COLO829 (cell line): ENCODE measurements around the gene TNFAIP8.

Experiments used
- DNase-seq: peaks from one replicate; pipeline ENCODE4 v3.0.0; 2012; ENCODE audit warnings: low spot score

Gene TNFAIP8

DNA sequence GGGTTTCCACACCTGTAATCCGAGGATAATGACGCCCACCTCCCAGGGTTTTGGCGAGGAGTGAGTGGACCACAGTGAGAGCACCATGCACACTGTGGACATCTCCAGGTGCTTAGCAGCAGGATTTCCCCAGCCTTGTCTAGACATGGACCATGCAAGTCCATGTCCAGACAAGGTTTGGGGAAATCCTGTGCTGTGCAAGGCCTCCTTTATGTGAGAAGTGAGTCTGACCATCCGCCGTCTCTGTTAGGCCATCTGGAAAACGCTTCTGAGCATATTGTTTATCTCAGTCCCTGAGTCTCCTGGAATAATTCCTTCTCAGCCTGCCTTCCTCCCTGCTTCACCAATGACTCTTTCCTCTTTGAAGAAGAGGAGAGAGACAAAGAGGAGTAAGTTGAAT is 26.2 kb upstream of the TNFAIP8 start:
- DNase-seq: no peak

GRCh38 chr5:119330367-119331183 is 25.2 kb upstream of the TNFAIP8 start:
- DNase-seq: no peak

DNA sequence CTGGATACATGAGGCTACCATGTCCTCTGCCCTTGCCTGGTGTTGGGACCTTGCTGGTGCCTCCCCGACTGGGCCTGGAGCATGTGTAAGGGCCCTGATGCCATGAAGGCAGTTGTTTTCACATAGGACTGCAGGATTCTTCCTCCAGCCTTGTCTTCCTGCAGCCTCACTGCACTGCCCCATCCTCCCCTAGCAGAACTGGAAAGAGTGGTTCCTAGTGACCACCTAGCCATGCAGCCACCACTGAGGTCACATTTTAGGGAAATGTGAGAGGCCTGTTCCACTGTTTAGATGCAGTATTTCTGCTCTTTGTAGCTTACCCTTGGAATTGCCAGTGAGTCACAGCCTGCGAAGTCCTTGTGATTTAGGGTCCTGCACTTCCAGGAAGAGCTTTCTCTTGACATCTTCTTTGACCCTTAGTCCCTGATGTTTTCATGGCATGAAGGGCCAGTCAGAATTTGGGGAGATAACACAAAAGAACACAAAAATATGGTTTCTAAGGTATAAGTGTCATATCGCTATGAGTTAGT is 24.2 kb upstream of the TNFAIP8 start:
- no peak for DNase-seq

DNA sequence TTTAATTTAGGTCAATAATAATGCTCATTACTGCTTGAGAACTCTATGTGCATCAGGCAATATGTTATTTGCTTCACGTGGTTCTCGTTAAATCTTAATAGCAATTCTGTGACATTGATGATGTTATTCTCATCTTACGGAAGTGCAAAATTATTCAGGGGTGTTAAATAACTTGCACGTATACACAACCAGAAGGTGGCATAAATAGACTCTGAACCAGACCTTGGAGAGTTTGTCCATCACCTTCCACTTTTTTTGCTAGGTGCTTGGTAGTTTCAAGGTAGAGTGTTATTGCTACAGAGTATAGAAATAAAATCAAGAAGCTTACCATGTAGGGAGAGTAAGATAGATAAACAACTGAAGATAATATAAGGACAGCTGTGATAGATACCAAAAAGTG is 23.6 kb upstream of the TNFAIP8 start:
- no peak for DNase-seq

GRCh38 chr5:119332978-119333401 is 22.8 kb upstream of the TNFAIP8 start:
- DNase-seq: no peak

DNA sequence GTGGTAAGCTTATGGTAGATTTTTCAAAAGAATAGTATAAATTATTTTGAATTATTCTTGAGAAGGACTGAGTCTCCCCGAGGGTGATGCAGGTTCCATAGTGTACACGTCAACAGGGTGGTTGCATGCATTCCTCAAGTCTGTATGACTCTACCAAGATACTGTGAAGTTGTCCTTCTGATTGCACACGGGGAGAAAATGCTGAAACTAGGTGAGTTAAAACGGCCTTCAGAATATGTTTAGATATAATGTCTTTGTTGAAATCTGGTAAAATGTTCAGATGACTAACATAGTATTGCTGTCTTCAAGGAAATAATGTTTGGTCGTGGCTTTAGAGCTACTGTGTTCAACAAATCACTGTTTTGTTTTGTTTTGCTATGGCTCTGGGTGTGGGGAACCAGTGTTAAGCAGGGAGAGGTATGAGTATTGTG is 22.4 kb upstream of the TNFAIP8 start:
- DNase-seq: no peak

DNA sequence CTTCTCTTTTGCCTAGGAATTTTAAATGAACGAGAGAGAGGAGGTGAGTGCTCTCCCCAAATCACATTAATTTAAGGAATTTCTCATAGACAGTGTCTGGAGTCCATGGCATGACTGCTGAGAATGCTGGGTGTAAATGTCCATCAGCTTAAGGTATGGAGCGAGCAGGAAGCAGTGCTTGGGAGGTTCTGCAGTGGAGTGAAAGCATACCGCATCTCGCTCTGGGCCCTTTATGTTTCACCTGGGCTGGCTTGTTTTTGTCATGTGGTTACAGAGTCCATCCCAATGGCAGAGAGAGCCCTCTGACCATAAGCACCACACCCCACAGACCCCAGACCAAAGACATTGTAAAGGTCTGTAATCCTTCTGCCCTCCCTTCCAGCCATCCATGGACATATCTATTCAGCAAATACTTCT is 20.6 kb upstream of the TNFAIP8 start:
- DNase-seq: no peak

DNA sequence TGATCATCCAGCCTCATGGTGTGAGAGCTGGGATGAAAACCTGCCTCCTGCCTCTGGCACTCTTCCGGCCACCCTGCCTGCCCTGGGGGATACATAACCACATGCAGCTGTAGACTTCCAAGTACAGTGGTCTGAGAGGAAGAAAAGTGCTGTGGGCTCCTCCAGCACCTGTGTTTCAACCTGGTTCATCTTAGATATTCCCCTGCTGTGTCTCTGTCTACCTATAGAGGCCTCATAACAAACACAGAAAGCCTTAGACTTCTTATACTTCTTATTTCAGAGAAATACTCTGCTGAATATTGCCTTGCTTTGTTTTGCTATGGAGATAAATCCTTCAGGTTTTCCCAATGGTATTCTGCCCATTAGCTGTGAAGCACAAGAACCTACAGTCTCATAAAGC is 19.6 kb upstream of the TNFAIP8 start:
- no peak for DNase-seq

- DNase-seq: no peak
These were observed 18.8 kb upstream of the TNFAIP8 start for GRCh38 chr5:119336845-119337580.

DNA sequence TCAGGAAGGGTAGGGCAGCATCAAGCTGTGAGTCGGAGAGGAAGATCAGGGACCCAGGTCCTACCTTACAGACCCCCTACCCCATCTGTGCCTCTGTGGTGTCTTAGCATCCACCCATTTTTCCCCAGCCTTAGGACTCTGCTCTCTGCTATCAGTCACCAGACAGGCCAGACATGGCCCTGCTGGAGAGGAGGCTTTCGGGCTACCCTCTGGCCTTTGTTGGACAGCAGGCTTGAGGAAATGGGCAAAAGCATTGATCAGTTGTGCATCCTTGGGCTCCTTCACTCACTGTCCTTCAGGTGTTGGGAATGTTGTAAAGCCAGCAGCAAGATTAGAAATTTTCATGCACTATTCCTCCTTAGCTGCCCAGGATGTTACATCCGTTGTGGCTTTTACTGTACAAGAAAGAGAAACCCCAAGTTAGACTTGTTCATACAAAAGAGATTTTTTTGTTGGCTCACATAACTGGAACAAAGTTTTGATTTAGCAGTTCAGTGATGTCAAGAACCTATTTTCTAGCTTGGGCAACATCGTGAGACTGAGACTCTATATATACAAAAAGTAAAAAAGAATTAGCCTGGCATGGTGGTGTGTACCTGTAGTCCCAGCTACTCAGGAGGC is 17.4 kb upstream of the TNFAIP8 start:
- no peak for DNase-seq

DNA sequence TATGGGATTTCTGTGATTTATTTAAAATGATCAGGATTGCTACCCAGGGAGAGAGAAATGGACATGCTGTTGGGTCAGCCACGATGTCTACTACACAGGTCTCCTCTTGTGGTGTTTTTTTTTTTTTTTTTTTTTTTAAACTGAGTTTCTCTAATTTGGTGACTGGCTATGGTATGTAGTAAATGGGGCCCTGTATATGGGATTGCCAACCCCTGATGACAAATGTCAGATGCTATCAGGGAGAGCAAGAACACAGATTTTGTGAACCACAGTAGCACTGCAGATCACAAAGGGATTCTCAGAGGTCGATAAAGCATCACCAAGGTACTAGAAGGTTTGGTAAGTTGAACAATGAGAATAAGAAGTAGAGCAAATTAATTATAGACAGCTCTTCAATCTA is 16.5 kb upstream of the TNFAIP8 start:
- no peak for DNase-seq

GRCh38 chr5:119339965-119340364 is 15.9 kb upstream of the TNFAIP8 start:
- no peak for DNase-seq

DNA sequence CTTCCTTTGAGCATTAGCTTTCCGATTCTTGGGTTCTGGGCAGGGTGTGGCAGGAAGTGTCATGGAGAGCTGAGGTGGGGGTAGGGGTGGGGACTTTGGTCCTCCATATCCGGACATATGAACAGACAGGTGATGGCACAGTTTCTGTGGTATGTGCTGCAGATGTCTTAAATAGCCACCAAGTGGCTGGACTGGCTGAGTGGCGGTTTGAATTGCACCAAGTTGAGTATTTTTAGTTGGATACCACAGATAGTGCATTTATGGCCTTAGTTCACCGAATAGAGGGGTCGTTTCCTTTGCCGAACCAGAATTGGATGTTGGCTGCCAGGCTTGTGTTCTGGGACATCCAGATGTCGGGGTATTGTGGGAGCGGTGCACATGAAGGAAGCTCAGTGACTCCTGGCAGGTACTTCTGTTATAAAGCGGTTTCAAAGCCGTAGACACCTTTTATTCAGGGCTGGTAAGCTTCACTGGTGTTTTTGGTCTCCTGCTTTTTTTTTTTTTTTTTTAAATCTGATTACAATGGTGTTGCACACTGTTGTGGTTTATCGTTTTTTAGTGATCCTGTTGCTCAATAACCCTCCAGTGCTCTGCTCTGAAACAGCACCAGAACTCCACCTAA is 15.1 kb upstream of the TNFAIP8 start:
- DNase-seq: no peak

DNA sequence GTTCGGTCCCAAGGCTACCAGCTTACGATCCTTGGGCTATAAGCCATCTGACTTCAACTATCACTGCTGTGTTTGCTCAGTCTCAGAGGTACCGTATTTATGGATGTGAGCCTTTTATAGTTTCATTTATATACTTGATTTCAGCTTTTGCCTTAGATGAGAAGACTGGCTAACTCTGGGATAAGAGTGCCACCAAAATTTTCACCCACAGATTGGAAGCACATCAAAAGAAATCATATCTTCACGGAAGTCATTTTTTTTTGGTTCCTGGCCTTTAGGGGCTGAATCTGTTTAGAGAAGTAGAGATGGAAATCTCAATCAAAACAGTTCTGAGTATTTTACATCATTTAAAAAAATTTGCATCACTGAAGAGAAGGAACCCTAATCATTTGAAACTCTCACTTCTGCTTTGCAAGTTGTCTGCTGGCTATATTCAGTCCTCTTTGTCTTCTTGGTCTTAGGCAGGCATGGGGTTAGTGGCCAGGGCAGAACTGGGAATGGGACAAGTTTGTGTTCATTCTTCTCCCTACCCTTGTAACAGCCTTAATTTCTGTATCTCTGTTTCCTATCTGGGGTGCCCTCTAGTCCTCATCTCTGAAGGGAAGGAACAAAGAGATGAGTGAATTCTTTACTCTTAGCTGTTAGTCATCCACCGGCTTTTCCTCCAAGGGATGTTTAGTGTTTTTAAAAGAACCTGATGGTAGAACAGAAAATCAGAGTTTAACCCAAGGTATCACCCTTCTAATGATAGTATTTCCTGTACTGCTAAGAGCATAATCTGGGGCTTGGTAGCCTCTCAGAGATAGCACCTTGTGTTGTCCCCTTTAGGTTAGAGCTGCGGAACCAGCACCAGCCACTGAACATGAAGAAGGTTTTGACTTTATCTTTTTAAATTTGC is 14.1 kb upstream of the TNFAIP8 start:
- DNase-seq: no peak

DNA sequence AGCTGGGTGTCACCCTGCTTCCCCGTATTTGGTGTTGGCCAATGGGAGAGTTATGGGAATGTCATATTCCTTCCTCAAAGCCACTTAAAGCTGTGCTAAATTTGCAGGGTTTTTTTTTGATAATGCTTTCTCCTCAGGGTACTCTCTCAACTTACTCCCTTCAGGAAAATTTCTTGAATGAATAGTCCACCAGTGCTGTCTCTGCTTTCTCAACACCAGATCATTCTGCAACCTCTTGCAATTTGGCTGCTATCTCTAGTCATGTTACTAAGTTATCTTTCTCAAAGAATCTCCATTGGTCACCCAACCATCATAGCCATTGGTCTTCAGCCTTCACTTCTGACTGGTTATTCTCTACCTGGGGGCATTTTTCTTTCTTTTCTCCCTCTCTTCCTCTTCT is 13.4 kb upstream of the TNFAIP8 start:
- no peak for DNase-seq

- DNase-seq: no peak
These were observed 12.8 kb upstream of the TNFAIP8 start for GRCh38 chr5:119343052-119343451.

DNA sequence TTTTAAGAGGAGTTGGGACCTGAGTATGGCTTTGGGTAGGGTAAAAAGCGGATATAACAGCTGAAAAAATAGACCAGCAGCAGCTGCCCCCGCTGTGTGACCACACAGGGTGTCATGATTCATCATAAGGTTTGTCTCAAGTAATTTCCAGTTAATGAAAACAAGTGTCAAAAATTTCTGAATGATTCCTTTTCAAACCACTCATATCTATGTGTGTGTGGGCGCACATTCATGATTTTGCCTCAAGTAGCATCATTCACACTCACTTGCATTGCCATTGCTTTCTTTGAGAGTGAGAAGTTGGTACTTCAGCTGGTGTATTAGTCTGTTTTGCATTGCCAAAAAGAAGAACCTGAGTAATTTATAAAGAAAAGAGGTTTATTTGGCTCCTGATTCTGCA is 12.1 kb upstream of the TNFAIP8 start:
- DNase-seq: no peak

DNA sequence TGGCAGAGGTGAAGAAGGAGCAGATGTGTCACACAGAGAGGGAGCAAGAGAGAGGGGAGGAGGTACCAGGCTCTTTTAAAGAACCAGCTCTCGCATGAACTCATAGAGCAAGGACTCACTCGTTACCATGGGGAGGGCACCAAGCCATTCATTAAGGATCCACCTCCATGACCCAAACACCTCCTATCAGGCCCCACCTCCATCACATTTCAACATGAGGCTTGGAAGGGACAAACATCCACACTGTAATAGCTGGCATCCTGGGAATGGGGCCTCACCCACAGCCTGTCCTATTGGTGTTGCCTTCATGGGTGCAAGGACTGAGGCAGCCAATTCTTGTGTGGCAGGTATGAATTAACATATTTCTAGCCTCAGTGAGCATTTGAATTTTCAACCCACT is 11.6 kb upstream of the TNFAIP8 start:
- no peak for DNase-seq

DNA sequence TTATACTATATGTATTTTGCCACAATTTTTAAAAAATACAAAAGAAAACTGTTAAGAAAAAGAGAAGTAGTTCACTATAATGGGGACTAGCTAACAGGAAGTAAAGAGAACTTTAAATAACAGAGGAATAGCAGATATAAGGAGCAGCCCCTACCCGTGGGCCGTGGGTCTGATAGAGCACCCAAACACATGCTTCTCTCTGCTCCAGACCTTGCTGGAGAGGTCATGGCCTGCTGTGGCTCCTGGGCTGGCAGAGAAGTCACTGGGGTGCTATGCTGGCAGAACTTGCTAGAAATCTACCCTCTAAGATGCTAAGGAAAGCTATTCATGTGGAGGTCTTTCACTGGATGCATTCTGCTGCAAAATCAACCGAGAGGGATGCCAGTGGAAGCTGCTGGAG is 10.0 kb upstream of the TNFAIP8 start:
- no peak for DNase-seq

- no peak for DNase-seq
These were observed 9.4 kb upstream of the TNFAIP8 start for GRCh38 chr5:119346394-119346793.

GRCh38 chr5:119347574-119347973 is 8.2 kb upstream of the TNFAIP8 start:
- DNase-seq: no peak
